Breast epithelium (tissue), 3 donors: ENCODE data around the gene KISS1.

ENCODE experiments used
- CTCF ChIP-seq, 3 donors: fragments of 450-650 bp; IDR thresholded peaks; one replicate each; pipeline ENCODE4 v1.5.1; 2016 to 2017; ENCODE audit warnings: antibody characterized with exemption in 3 of 3, mild to moderate bottlenecking in 3 of 3, moderate library complexity in 3 of 3
- POLR2A ChIP-seq: fragments of 450-650 bp; IDR thresholded peaks from one replicate; pipeline ENCODE4 v1.6.1; 2016; ENCODE audit warnings: antibody characterized with exemption, mild to moderate bottlenecking, moderate library complexity
- POLR2AphosphoS5 ChIP-seq, 3 donors: sonication (generic); formaldehyde crosslinking; IDR thresholded peaks; one replicate each; pipeline ENCODE4 v1.6.1; 2017; ENCODE audit warnings: antibody characterized with exemption in 3 of 3

GRCh38 chr1:204219971-204220616 is 23.8 kb upstream of the KISS1 start:
- TF ChIP-seq CTCF (IDR thresholded peaks at IDR 0.05), result no peak
- no peak for TF ChIP-seq POLR2AphosphoS5 (IDR thresholded peaks at IDR 0.05)
- TF ChIP-seq POLR2A, result no peak
